ENCODE measurements around the gene COMMD6.
"Not testable (repeated sequence)": the region's sequence is repeated elsewhere in the genome, so short reads cannot be mapped to it uniquely, and the experiment has no call there.

- TF ChIP-seq OSR1 (CRISPR knock-in tag; IDR thresholded peaks at IDR 0.05); ZFP30 (CRISPR knock-in tag; IDR thresholded peaks at IDR 0.05); RARB (CRISPR knock-in tag; IDR thresholded peaks at IDR 0.05); POU6F1 (CRISPR knock-in tag; IDR thresholded peaks at IDR 0.05; ENCODE audit: borderline replicate concordance, low read depth); ZC3H10 (CRISPR knock-in tag; IDR thresholded peaks at IDR 0.05); CSRNP3 (CRISPR knock-in tag; IDR thresholded peaks at IDR 0.05); PATZ1 (CRISPR knock-in tag; IDR thresholded peaks at IDR 0.05; ENCODE audit: borderline replicate concordance); ZFP3 (CRISPR knock-in tag; IDR thresholded peaks at IDR 0.05); ZNF8 (CRISPR knock-in tag; IDR thresholded peaks at IDR 0.05); ZNF70 (CRISPR knock-in tag; IDR thresholded peaks at IDR 0.05); SNAI2 (CRISPR knock-in tag; IDR thresholded peaks at IDR 0.05); CREB5 (CRISPR knock-in tag; IDR thresholded peaks at IDR 0.05; ENCODE audit: low read depth); ZNF565 (CRISPR knock-in tag; conservative IDR thresholded peaks at IDR 0.05; ENCODE audit: low read depth); ISL1 (CRISPR knock-in tag; IDR thresholded peaks at IDR 0.05): not testable (repeated sequence)
Observed at GRCh38 chr13:75545386-75545785, 7.7 kb upstream of the COMMD6 start.

All from SK-N-SH treated with all-trans-retinoic acid at 6 μM for 48 hours (cell line).